G401.6 (cell line): Measurements from ENCODE around the gene MTHFSD.

ENCODE experiments used
- FAIRE-seq: peaks from 2 replicates; lab custom pipeline; 2012; peaks lifted over from hg19 to GRCh38; lab: Jason Lieb, UNC

Gene MTHFSD

DNA sequence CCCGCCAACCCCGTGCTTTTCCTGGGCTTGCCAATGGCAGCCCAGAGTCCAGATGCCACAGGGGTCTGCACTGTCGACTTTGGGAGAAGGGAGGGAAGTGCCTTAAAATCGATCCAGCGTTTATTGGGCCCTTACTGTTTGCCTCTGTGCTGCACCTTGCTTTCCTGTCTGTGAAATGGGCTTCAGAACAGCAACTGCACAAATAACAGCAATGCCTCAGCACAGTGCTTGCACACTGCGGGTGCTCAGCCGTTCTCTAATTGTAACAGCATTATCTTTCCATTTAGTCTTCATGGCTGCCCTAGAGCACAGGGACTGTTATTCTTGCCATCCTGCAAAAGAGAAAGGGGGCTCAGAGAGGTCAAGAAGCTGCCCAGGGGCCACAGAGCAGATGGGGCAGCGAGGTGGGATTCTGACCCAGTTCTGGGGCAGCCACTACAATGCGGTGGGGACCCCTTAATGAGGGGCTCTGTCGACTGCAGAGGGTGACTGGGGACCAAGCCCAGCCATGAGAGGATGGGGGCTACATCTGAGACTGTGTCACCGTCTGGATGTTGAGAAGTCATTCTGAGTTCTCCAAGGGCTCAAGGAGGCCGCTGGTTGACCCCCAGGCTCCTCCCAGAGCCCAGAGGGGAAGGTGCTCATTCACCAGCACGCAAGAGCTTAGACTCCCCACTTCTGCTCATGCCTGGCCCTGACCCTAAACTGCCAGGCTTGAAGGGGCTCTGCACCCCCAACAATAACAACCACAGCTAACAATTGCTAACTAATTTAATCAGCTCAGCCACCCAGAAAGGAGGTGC, 54.1 kb downstream of the MTHFSD start:
- FAIRE-seq: no peak

GRCh38 chr16:86499889-86500707, 54.9 kb downstream of the MTHFSD start:
- FAIRE-seq: no peak

GRCh38 chr16:86499440-86499786, 55.6 kb downstream of the MTHFSD start:
- no peak for FAIRE-seq

DNA sequence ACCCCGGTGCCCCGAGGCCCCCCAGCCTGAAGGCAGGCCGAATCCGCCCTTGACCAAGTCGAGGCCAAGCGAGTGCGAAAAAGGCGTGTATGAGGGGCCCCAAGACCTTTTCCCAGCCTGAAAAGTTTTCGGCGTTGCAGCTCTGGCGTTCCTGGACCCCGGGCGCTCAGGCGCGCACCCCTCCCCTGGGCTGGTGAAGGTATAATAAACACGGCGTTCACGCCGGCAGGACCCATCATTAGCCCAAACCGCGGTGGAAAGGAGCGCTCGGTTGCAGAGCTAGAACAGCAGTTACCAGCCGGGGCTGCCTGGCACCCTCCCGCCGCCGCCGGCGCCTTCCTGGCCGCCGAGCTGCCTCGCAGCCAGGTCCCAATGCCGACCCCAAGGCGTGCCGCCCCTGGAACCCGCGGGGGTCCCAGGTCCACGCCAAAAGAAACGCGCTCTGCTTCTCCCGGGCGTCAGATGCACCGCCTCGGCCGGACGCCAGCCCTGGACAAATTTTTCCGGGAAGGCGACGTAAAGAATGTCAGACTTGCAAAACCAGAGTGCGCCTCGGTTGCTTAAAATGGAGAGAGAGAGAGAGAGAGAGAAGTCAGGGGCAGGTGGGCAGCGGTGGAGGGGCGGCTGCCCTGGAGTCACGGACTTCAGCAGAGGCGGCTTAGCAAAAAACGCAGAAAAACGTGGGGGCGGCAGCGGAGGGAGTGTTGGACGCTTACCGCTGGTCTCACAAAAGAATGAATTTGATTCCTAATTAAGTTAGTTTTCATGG, 56.2 kb downstream of the MTHFSD start:
- FAIRE-seq: no peak

DNA sequence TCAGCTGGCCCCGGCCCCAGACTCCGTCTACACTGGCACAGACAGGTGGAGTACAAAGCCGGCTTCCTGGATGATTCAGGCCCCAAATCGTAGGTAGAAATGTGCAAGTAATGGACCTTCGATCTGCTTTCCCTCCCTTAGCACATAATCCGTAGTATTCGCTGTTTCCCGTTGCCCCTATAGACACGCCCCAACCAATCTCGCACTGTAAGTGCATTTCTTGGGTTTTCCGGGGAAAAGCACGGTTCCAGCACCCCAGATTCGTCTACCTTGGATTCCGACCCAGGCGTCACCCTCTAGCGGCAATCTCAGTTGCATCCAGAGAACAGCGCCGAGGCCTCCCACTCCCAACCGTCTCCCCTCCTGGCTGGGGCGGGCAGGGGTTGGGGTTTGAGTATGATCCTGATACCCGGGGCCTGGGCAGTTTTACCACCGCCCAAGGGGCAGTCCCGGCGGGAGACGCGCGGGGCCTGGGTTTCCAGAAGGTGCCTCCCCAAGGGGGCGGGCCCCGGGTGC, 56.8 kb downstream of the MTHFSD start:
- no peak for FAIRE-seq

DNA sequence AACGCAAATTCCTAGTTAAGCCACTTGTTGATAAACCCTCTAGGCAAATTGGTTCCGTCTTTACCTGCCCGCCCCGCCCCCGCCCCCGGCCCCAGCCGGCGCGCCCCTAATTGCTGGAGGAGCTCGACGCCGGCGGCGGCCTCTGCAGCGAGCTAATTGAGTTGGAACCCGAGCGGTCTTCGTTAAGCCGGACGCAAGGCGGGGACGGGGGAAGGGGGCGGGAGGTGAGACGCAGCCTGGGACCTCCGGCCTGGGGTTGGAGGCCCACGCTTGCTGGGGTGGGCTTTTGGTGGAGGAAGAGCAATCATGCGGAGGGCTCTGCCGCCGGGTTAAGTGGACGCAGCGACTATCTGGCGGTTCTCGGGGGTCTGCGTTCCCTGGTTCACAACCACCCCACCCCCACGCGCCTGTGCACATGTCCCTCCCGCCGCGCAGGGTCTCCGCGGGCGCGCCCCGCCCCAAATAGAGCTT, 57.4 kb downstream of the MTHFSD start:
- no peak for FAIRE-seq

DNA sequence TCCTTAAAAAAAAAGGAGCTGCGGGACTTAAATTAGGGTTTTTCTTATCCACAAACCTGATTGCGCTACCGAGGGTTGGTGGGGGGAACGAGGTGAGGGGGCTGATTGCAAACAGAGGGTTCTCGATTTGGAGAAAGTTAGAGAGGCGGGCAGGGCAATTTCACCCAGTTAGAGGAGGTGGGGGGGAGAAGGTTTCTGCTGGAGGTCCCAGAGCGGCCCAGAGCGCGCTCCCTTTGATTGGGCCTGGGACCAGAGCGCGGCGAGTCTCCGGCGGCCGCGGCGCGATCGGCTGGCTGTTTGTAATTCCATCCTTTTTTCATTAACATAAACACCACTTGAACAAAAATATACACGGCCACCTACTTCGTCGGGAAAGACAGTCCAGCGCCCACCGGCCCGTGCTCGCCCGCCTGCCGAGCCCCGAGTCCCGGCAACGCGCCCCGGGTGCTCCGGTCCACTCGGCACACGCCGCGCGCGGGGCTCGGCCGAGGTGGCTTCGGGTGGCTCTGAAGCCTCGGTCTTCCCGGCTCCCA, 58.0 kb downstream of the MTHFSD start:
- FAIRE-seq: no peak

GRCh38 chr16:86496262-86496928, 58.6 kb downstream of the MTHFSD start:
- FAIRE-seq: no peak

- no peak for FAIRE-seq
Measured at GRCh38 chr16:86495756-86496261, 59.2 kb downstream of the MTHFSD start.

DNA sequence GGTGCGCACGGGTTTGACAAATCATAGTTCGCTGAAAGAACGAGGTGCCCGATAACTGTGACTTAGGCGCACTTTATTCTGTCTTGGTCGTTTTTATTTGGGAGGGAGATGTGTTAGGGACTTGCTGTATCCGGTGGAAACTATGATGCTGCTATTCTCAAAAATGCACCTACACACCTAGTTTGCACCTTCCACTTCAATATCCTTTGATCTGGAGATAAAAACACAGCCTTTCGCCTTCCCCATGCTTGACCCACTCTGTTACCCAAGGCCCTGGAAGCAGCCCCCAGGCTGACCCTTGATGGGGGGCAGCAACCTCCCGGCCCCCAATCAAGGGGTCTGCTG, 59.7 kb downstream of the MTHFSD start:
- no peak for FAIRE-seq

- no peak for FAIRE-seq
Measured at GRCh38 chr16:86494565-86495356, 60.3 kb downstream of the MTHFSD start.

- FAIRE-seq: no peak
Measured at GRCh38 chr16:86494039-86494564, 60.9 kb downstream of the MTHFSD start.

GRCh38 chr16:86492961-86493629, 61.9 kb downstream of the MTHFSD start:
- no peak for FAIRE-seq

DNA sequence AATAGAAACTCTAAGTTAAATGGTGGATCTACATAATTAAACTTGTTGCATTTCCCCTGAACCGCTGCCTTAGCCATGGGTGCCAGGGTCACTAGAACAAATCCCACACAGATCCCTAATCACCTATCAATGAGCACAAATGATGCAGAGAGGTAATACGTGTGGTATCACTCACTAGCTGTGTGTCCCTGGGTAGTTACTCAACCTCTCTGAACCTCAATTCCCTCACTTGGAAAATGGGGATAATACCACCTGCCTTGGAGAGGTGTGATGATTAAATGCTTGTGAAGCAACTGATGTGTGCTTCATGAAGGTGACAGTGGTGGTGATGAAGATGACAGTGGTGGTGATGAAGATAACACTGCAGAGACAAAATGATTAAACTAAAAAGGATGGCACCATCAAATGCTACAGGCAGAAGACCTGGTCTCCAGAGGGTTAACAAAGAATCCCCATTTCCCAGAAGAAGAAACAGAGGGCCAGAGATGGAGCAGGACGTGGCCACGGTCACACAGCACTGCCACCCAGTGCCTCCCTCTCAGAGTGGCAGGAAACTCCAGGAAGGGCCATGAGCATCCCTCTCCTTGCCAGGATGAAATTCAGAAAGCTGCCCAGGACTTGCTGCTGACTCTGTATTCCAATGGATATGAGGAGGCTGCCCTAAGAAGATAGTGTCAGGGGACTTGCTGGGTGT, 62.6 kb downstream of the MTHFSD start:
- no peak for FAIRE-seq

DNA sequence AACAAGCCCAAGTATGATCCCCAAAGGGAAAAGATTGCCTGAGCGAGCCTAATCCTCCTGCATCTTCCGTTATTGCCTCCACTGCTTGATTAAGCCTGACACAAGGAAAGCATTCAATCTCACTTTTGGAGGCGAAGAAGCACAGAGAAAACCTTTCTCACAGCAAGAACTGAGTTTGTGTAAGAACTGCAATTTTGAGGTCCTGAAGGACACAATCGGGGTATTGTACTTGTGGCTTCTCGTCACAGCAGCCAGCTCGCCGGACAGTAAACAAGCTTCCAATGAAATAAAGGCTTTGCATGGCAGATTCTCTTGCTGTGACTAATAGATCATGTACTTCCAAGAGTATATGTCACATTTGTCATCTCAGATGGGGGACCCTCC, 63.4 kb downstream of the MTHFSD start:
- FAIRE-seq: no peak

DNA sequence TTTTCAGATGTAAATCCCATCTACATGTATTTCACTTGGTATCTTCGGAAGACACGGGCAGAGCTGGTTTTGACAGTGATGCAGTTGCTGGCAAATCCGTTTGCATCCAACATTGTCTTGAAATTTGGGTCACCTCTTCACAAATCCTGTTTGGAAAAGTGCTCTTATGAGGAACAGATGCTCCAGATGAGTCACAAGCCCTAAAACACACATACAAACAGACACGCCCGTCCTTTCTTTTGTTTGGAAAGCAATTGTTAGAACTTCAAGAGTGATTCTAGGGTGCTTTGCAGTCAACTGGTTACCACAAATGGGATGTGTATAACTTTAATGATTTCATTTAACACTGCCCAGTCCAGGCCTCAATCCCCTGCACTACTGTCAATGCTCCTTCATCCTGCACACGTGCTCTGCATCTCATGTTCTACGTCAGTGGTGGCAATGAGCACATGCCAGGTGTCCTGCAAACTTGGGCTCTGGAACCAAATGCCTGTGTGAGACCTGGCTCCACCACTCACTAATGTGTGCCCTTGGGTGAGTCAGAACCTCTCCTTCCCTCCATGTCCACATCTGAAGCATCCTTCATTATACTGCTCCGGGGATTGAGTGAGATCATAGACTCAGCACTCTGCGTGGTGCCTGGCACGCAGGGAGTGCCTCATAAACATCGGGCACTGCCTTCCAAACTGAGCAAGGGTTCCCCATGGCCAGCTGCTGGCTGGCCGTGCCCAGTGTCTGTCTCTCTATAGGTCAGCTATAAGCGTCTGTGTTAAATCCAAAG, 64.0 kb downstream of the MTHFSD start:
- FAIRE-seq: no peak

- no peak for FAIRE-seq
Measured at GRCh38 chr16:86485746-86486145, 69.3 kb downstream of the MTHFSD start.

GRCh38 chr16:86484240-86484639, 70.8 kb downstream of the MTHFSD start:
- no peak for FAIRE-seq

DNA sequence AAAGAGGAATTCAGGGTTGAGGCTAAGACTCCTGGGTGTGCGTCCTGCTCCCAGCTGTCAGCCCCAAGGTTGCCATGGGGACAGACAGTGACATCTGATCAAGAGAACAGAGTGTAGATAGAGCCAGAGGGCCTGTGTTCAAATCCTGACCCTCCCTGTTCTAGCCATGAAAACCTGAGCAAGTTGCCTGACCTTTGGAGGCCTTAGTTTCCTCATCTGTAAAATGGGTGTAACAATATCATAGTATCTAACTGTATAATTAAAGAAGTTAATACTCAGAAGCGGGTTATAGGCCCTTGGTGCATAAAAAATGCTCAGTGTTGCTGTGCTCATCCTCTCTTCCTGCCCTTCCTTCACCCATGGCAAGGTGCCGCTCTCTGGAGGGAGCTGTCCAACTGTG, 73.4 kb downstream of the MTHFSD start:
- FAIRE-seq: no peak
